Measurements from ENCODE around the gene CORT. TPM values are rescaled to one million over a fixed set of nuclear protein-coding genes. Genes with fewer than 3 reads are reported as not detected.

CORT gene
- total and polyA plus RNA-seq, 2 donors (not counting 1 experiment from before 2014, with no cell fraction given) = 0.52 TPM; not detected in 1

- peaks cover 10% of the 10 kb centered on the region for H3K79me2 ChIP-seq (ENCODE audit: control insufficient read depth, insufficient read depth, low read length)
- ChIA-PET POLR2A (interaction anchor here (0.7 to 2.2 kb wide), 5 partner anchors 11 to 397 kb away, joined by 3 to 7 read pairs (median 3); partner anchors contain the start of genes DFFA, KIF1B, PEX14 and UBE4B), CTCF (interaction anchor here (0.7 to 3.3 kb wide), 23 partner anchors 9 to 946 kb away, joined by 3 to 51 read pairs (median 4); partner anchors contain the start of genes DFFA, KIF1B, PGD and UBE4B)
- H3K4me3 Mint-ChIP-seq = peak within 1 kb of the TSS; percentile 96
- no peaks in the 10 kb centered on the region for H3K36me3 ChIP-seq (replicated peaks in 1 of 2; ENCODE audit: control extremely low read depth in 1 of 2, control insufficient read depth in 1 of 2, extremely low read depth in 1 of 2, insufficient read depth in 2 of 2, low read length in 1 of 2)
- H3K4me2 ChIP-seq (replicated peaks; ENCODE audit: low read depth, low read length, poor library complexity, severe bottlenecking) = peak within 1 kb of the TSS; percentile 99
- intact Hi-C loops (cut with micrococcal nuclease) = loop anchor here (1.0 kb wide), 3 partner anchors 32 to 520 kb away; partner anchors contain the start of genes CTNNBIP1 and DFFA
- peak within 1 kb of the TSS; percentile 99 for H3K27ac Mint-ChIP-seq
- no peaks in the 10 kb centered on the region for H3K27me3 Mint-ChIP-seq
- H3K9ac ChIP-seq (ENCODE audit: low read length) = peak within 1 kb of the TSS; percentile 97
- no peaks in the 10 kb centered on the region for H4K20me1 ChIP-seq (ENCODE audit: control insufficient read depth, insufficient read depth, low read length, poor library complexity, severe bottlenecking)
- H3K4me1 Mint-ChIP-seq = peaks cover 30% of the 10 kb centered on the region
- ATAC-seq (ENCODE audit: low read depth) (peak; percentile 84), DNase-seq (peak; percentile 96)
- peaks cover 0 to 3% (median 0%) of the 10 kb centered on the region in 3 donors for H3K9me3 ChIP-seq (ENCODE audit: control extremely low read depth in 1 of 3, control insufficient read depth in 2 of 3, insufficient read depth in 1 of 3, low read length in 2 of 3)
- TF ChIP-seq, protein P1, sequence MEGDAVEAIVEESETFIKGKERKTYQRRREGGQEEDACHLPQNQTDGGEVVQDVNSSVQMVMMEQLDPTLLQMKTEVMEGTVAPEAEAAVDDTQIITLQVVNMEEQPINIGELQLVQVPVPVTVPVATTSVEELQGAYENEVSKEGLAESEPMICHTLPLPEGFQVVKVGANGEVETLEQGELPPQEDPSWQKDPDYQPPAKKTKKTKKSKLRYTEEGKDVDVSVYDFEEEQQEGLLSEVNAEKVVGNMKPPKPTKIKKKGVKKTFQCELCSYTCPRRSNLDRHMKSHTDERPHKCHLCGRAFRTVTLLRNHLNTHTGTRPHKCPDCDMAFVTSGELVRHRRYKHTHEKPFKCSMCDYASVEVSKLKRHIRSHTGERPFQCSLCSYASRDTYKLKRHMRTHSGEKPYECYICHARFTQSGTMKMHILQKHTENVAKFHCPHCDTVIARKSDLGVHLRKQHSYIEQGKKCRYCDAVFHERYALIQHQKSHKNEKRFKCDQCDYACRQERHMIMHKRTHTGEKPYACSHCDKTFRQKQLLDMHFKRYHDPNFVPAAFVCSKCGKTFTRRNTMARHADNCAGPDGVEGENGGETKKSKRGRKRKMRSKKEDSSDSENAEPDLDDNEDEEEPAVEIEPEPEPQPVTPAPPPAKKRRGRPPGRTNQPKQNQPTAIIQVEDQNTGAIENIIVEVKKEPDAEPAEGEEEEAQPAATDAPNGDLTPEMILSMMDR (IDR thresholded peaks at IDR 0.05) = peak; percentile 97
- no peak for TF ChIP-seq EZH2 (IDR thresholded peaks at IDR 0.05; ENCODE audit: borderline replicate concordance, insufficient read depth, low read depth, low read length, poor library complexity, severe bottlenecking)
- under 1% methylated on average over 95 of the region's 95 CpGs for WGBS (ENCODE audit: insufficient coverage)
- no peaks in the 10 kb centered on the region for H3K9me3 Mint-ChIP-seq (ENCODE audit: insufficient read depth)
- H3K4me1 ChIP-seq (ENCODE audit: control insufficient read depth in 2 of 2, insufficient read depth in 2 of 2, low read length in 2 of 2) = peaks cover 11 to 30% of the 10 kb centered on the region in 2 donors
- peak within 1 kb of the TSS; percentile 42 to 98 (median 89) for H3K4me3 ChIP-seq (ENCODE audit: control extremely low read depth in 1 of 5, extremely low read depth in 1 of 5, insufficient read depth in 1 of 5, low read depth in 2 of 5, low read length in 4 of 5)
- no peaks in the 10 kb centered on the region for H3K27me3 ChIP-seq (replicated peaks in 1 of 4; ENCODE audit: control extremely low read depth in 1 of 4, control insufficient read depth in 3 of 4, insufficient read depth in 4 of 4, low read length in 3 of 4)
- peak within 1 kb of the TSS; percentile 95 for H2AFZ ChIP-seq (ENCODE audit: insufficient read depth, low read depth, low read length, poor library complexity, severe bottlenecking)
- H3K27ac ChIP-seq (ENCODE audit: low read length in 2 of 2) = peak within 1 kb of the TSS; percentile 82 to 95
Observed at GRCh38 chr1:10430216-10431069, 19.4 kb upstream of the CORT start, which contains the start of gene CENPS. TSS of gene CENPS (plus strand) at chr1:10430433. CDS start at chr1:10430518, 85 bp downstream.

All from B cell (primary cell).